ENCODE results near the gene ZBTB32. TPM values are rescaled to one million over a fixed set of nuclear protein-coding genes. Genes with fewer than 3 reads are reported as not detected.

Gene ZBTB32
- total RNA-seq, 1 donor from 2014 or later = not detected

GRCh38 chr19:35751839-35752745 lies 47.7 kb downstream of the ZBTB32 start:
- H3K4me3 Mint-ChIP-seq = no peak overlapping the region
- DNase-seq (ENCODE audit: low spot score) = no peak
- H3K9me3 Mint-ChIP-seq = no peaks in the 10 kb centered on the region
- Histone ChIP-seq H3F3A (ENCODE audit: low read depth) (peaks cover 13% of the 10 kb centered on the region), H3K27me3 (peaks cover 27% of the 10 kb centered on the region), H3K4me1 (peaks cover 6% of the 10 kb centered on the region), H3K9me3 (ENCODE audit: low read depth) (no peaks in the 10 kb centered on the region), H3K4me2 (no peak overlapping the region), H3K36me3 (no peaks in the 10 kb centered on the region), H3K27ac (no peak overlapping the region), H4K20me1 (ENCODE audit: low read depth) (no peaks in the 10 kb centered on the region), H3K79me2 (ENCODE audit: low read depth) (peaks cover 4% of the 10 kb centered on the region), H3K4me3 (no peak overlapping the region), H2AFZ (replicated peaks) (no peak overlapping the region), H3K9ac (no peak overlapping the region)
- H3K4me1 Mint-ChIP-seq = peaks cover 21% of the 10 kb centered on the region
- no peak overlapping the region for H3K27ac Mint-ChIP-seq
- TF ChIP-seq CTCF (IDR thresholded peaks at IDR 0.05) (no peak), EZH2phosphoT487 (IDR thresholded peaks at IDR 0.05) (no peak), EZH2 (IDR thresholded peaks at IDR 0.05) (no peak)
- H3K27me3 Mint-ChIP-seq (ENCODE audit: insufficient read depth, low read depth) = peaks cover 4% of the 10 kb centered on the region
- peaks cover 6% of the 10 kb centered on the region for H3K36me3 Mint-ChIP-seq

GRCh38 chr19:35752746-35753350 lies 48.5 kb downstream of the ZBTB32 start:
- TF ChIP-seq EZH2phosphoT487 (IDR thresholded peaks at IDR 0.05) (no peak), CTCF (IDR thresholded peaks at IDR 0.05) (no peak), EZH2 (IDR thresholded peaks at IDR 0.05) (no peak)
- H3K36me3 ChIP-seq = no peaks in the 10 kb centered on the region
- no peak overlapping the region for H3K27ac Mint-ChIP-seq
- no peaks in the 10 kb centered on the region for H3K9me3 Mint-ChIP-seq
- H3F3A ChIP-seq (ENCODE audit: low read depth) = peaks cover 15% of the 10 kb centered on the region
- H3K27me3 Mint-ChIP-seq (ENCODE audit: insufficient read depth, low read depth) = peaks cover 5% of the 10 kb centered on the region
- H3K27me3 ChIP-seq = peaks cover 27% of the 10 kb centered on the region
- H3K4me3 Mint-ChIP-seq = no peak overlapping the region
- H2AFZ ChIP-seq (replicated peaks) = no peak overlapping the region
- H3K9ac ChIP-seq = no peak overlapping the region
- no peak overlapping the region for H3K4me3 ChIP-seq
- no peaks in the 10 kb centered on the region for H3K9me3 ChIP-seq (ENCODE audit: low read depth)
- H3K79me2 ChIP-seq (ENCODE audit: low read depth) = peaks cover 4% of the 10 kb centered on the region
- DNase-seq (ENCODE audit: low spot score) = no peak
- no peak overlapping the region for H3K27ac ChIP-seq
- peaks cover 20% of the 10 kb centered on the region for H3K4me1 Mint-ChIP-seq
- H3K36me3 Mint-ChIP-seq = peaks cover 5% of the 10 kb centered on the region
- no peaks in the 10 kb centered on the region for H4K20me1 ChIP-seq (ENCODE audit: low read depth)
- peaks cover 6% of the 10 kb centered on the region for H3K4me1 ChIP-seq
- no peak overlapping the region for H3K4me2 ChIP-seq

- H3K4me1 Mint-ChIP-seq = peaks cover 21% of the 10 kb centered on the region
- H3K27me3 Mint-ChIP-seq (ENCODE audit: insufficient read depth, low read depth) = peaks cover 7% of the 10 kb centered on the region
- no peaks in the 10 kb centered on the region for H3K9me3 Mint-ChIP-seq
- no peak overlapping the region for H3K4me3 Mint-ChIP-seq
- peaks cover 27% of the 10 kb centered on the region for H3K27me3 ChIP-seq
- H3K4me3 ChIP-seq = no peak overlapping the region
- peaks cover 8% of the 10 kb centered on the region for H3K79me2 ChIP-seq (ENCODE audit: low read depth)
- H3K36me3 Mint-ChIP-seq = peaks cover 4% of the 10 kb centered on the region
- H3K27ac Mint-ChIP-seq = no peak overlapping the region
- no peaks in the 10 kb centered on the region for H3K9me3 ChIP-seq (ENCODE audit: low read depth)
- H3K27ac ChIP-seq = no peak overlapping the region
- H3F3A ChIP-seq (ENCODE audit: low read depth) = peaks cover 13% of the 10 kb centered on the region
- no peak overlapping the region for H3K4me2 ChIP-seq
- TF ChIP-seq CTCF (IDR thresholded peaks at IDR 0.05) (no peak), EZH2phosphoT487 (IDR thresholded peaks at IDR 0.05) (no peak), EZH2 (IDR thresholded peaks at IDR 0.05) (no peak)
- no peak overlapping the region for H3K9ac ChIP-seq
- H2AFZ ChIP-seq (replicated peaks) = no peak overlapping the region
- DNase-seq (ENCODE audit: low spot score) = no peak
- H4K20me1 ChIP-seq (ENCODE audit: low read depth) = peaks cover 3% of the 10 kb centered on the region
- no peaks in the 10 kb centered on the region for H3K36me3 ChIP-seq
- peaks cover 6% of the 10 kb centered on the region for H3K4me1 ChIP-seq
Observed at GRCh38 chr19:35753634-35754369, 49.4 kb downstream of the ZBTB32 start.
